Astrocyte (in vitro differentiated cells and primary cell): Measurements from ENCODE around the gene CST8. TPM values are rescaled to one million over a fixed set of nuclear protein-coding genes. Genes with fewer than 3 reads are reported as not detected.

Source experiments
- DNase-seq: peaks from one replicate; pipeline ENCODE4 v3.0.0-alpha.2; 2010; ENCODE audit warnings: low read depth
- FAIRE-seq: peaks from 2 replicates; lab custom pipeline; 2011; peaks lifted over from hg19 to GRCh38; lab: Jason Lieb, UNC
- H2AFZ ChIP-seq: 2 replicates; pipeline ENCODE4 v1.6.0; 2012; ENCODE audit warnings: low read depth, low read length, inconsistent platforms
- H3K27ac ChIP-seq: 2 replicates; pipeline ENCODE4 v1.5.1; 2011; ENCODE audit warnings: low read depth, low read length, inconsistent platforms
- H3K27me3 ChIP-seq: 2 replicates; pipeline ENCODE4 v1.6.0; 2011; ENCODE audit warnings: low read length, inconsistent platforms; ENCODE audit not compliant: insufficient read depth
- H3K36me3 ChIP-seq: 2 replicates; pipeline ENCODE4 v1.5.1; 2011; ENCODE audit warnings: low read length, inconsistent platforms; ENCODE audit not compliant: insufficient read depth
- H3K4me1 ChIP-seq: 2 replicates; pipeline ENCODE4 v1.5.1; 2011; ENCODE audit warnings: low read length, inconsistent platforms; ENCODE audit not compliant: insufficient read depth
- H3K4me2 ChIP-seq: 2 replicates; pipeline ENCODE4 v1.6.0; 2012; ENCODE audit warnings: low read length, inconsistent platforms
- H3K4me3 ChIP-seq: 2 replicates; pipeline ENCODE4 v1.5.1; 2011; ENCODE audit warnings: low read depth, mild to moderate bottlenecking, low read length, inconsistent platforms; ENCODE audit not compliant: insufficient read depth
- H3K79me2 ChIP-seq: 2 replicates; pipeline ENCODE4 v1.6.0; 2012; ENCODE audit warnings: mild to moderate bottlenecking, low read length, inconsistent platforms; ENCODE audit not compliant: insufficient read depth
- H3K9ac ChIP-seq: 2 replicates; pipeline ENCODE4 v1.6.0; 2012; ENCODE audit warnings: mild to moderate bottlenecking, low read length, inconsistent platforms
- H3K9me3 ChIP-seq: 2 replicates; pipeline ENCODE4 v1.5.1; 2012; ENCODE audit warnings: low read depth, mild to moderate bottlenecking, low read length, inconsistent platforms; ENCODE audit not compliant: insufficient read depth
- H4K20me1 ChIP-seq: 2 replicates; pipeline ENCODE4 v1.6.0; 2012; ENCODE audit warnings: low read length, inconsistent platforms; ENCODE audit not compliant: insufficient read depth
- H3K27ac Mint-ChIP-seq: one replicate; pipeline ENCODE4 v1.8.0; 2021; ENCODE audit warnings: mild to moderate bottlenecking, mixed read lengths; ENCODE audit not compliant: unreplicated experiment
- H3K27me3 Mint-ChIP-seq: one replicate; pipeline ENCODE4 v1.8.0; 2021; ENCODE audit warnings: low read depth, mixed read lengths; ENCODE audit not compliant: unreplicated experiment
- H3K36me3 Mint-ChIP-seq: one replicate; pipeline ENCODE4 v1.8.0; 2021; ENCODE audit warnings: low read depth, mixed read lengths; ENCODE audit not compliant: unreplicated experiment
- H3K4me1 Mint-ChIP-seq: one replicate; pipeline ENCODE4 v1.8.0; 2021; ENCODE audit warnings: low read depth, mixed read lengths; ENCODE audit not compliant: unreplicated experiment
- H3K4me3 Mint-ChIP-seq: one replicate; pipeline ENCODE4 v1.8.0; 2021; ENCODE audit warnings: mild to moderate bottlenecking, moderate library complexity, mixed read lengths; ENCODE audit not compliant: unreplicated experiment
- H3K9me3 Mint-ChIP-seq: one replicate; pipeline ENCODE4 v1.8.0; 2021; ENCODE audit warnings: mild to moderate bottlenecking, mixed read lengths; ENCODE audit not compliant: unreplicated experiment
- CTCF ChIP-seq: IDR thresholded peaks from 2 replicates; pipeline ENCODE4 v1.5.1; 2011; ENCODE audit warnings: low read depth, mild to moderate bottlenecking, inconsistent platforms, low read length, moderate library complexity; ENCODE audit not compliant: insufficient read depth
- EZH2 ChIP-seq: IDR thresholded peaks from 2 replicates; pipeline ENCODE4 v1.6.1; 2012; ENCODE audit warnings: mild to moderate bottlenecking, low read length, inconsistent platforms; ENCODE audit not compliant: insufficient read depth
- total RNA-seq: library from RNA; stranded (reverse); gene quantifications from 2 replicates; pipeline ENCODE4 v1.2.1, GENCODE V29; 2021

Gene CST8
- total RNA-seq, 1 donor from 2014 or later = not detected

GRCh38 chr20:23477223-23477622, 13.7 kb upstream of the CST8 start:
- H3K9me3 ChIP-seq = peaks cover 10% of the 10 kb centered on the region
- no peaks in the 10 kb centered on the region for H4K20me1 ChIP-seq
- no peak overlapping the region for H3K27ac ChIP-seq
- Mint-ChIP-seq H3K27me3 (peaks cover 5% of the 10 kb centered on the region), H3K9me3 (peaks cover 2% of the 10 kb centered on the region), H3K4me3 (no peak overlapping the region), H3K4me1 (peaks cover under 1% of the 10 kb centered on the region), H3K27ac (no peak overlapping the region), H3K36me3 (no peaks in the 10 kb centered on the region)
- no peak overlapping the region for H2AFZ ChIP-seq
- H3K9ac ChIP-seq = no peak overlapping the region
- H3K79me2 ChIP-seq = no peaks in the 10 kb centered on the region
- H3K36me3 ChIP-seq = no peaks in the 10 kb centered on the region
- no peak for DNase-seq
- TF ChIP-seq CTCF = no peak
- no peak for TF ChIP-seq EZH2
- H3K27me3 ChIP-seq = no peaks in the 10 kb centered on the region
- no peak for FAIRE-seq
- no peak overlapping the region for H3K4me2 ChIP-seq
- H3K4me3 ChIP-seq = no peak overlapping the region
- H3K4me1 ChIP-seq = no peaks in the 10 kb centered on the region

- DNase-seq (no peak), FAIRE-seq (no peak)
- peaks cover 3% of the 10 kb centered on the region for H3K4me1 Mint-ChIP-seq
- Histone ChIP-seq H3K36me3 (no peaks in the 10 kb centered on the region), H4K20me1 (no peaks in the 10 kb centered on the region), H3K9ac (no peak overlapping the region), H2AFZ (no peak overlapping the region), H3K79me2 (no peaks in the 10 kb centered on the region), H3K9me3 (peaks cover 10% of the 10 kb centered on the region), H3K4me1 (no peaks in the 10 kb centered on the region), H3K27me3 (no peaks in the 10 kb centered on the region), H3K27ac (no peak overlapping the region), H3K4me2 (no peak overlapping the region), H3K4me3 (no peak overlapping the region)
- H3K27me3 Mint-ChIP-seq = peaks cover 2% of the 10 kb centered on the region
- H3K9me3 Mint-ChIP-seq = peaks cover 2% of the 10 kb centered on the region
- no peak overlapping the region for H3K4me3 Mint-ChIP-seq
- no peaks in the 10 kb centered on the region for H3K36me3 Mint-ChIP-seq
- TF ChIP-seq EZH2 (no peak), CTCF (no peak)
- no peak overlapping the region for H3K27ac Mint-ChIP-seq
Observed at GRCh38 chr20:23479043-23479442, 11.9 kb upstream of the CST8 start.

- Histone ChIP-seq H2AFZ (no peak overlapping the region), H3K4me2 (no peak overlapping the region), H3K27me3 (no peaks in the 10 kb centered on the region), H3K4me3 (no peak overlapping the region), H3K9ac (no peak overlapping the region), H3K27ac (no peak overlapping the region), H3K9me3 (peaks cover 5% of the 10 kb centered on the region), H3K79me2 (no peaks in the 10 kb centered on the region), H4K20me1 (no peaks in the 10 kb centered on the region), H3K36me3 (no peaks in the 10 kb centered on the region), H3K4me1 (no peaks in the 10 kb centered on the region)
- Mint-ChIP-seq H3K27me3 (peaks cover 5% of the 10 kb centered on the region), H3K4me1 (peaks cover 3% of the 10 kb centered on the region), H3K9me3 (peaks cover 2% of the 10 kb centered on the region), H3K36me3 (no peaks in the 10 kb centered on the region), H3K4me3 (no peak overlapping the region), H3K27ac (no peak overlapping the region)
- no peak for DNase-seq
- no peak for TF ChIP-seq EZH2
- TF ChIP-seq CTCF = no peak
- no peak for FAIRE-seq
Observed at GRCh38 chr20:23482138-23482537, 8.8 kb upstream of the CST8 start.
